NCI-H748 (cell line): ENCODE results near the gene HMGCL.
A peak's percentile ranks its signal among the peaks of the same experiment; 100 is the strongest.
"Not testable (repeated sequence)": the region's sequence is repeated elsewhere in the genome, so short reads cannot be mapped to it uniquely, and the experiment has no call there.

Experiments
- DNase-seq: peaks from one replicate; lab custom pipeline; 2025; ENCODE audit not compliant: unreplicated experiment; lab: John Stamatoyannopoulos, UW

Gene HMGCL

DNA sequence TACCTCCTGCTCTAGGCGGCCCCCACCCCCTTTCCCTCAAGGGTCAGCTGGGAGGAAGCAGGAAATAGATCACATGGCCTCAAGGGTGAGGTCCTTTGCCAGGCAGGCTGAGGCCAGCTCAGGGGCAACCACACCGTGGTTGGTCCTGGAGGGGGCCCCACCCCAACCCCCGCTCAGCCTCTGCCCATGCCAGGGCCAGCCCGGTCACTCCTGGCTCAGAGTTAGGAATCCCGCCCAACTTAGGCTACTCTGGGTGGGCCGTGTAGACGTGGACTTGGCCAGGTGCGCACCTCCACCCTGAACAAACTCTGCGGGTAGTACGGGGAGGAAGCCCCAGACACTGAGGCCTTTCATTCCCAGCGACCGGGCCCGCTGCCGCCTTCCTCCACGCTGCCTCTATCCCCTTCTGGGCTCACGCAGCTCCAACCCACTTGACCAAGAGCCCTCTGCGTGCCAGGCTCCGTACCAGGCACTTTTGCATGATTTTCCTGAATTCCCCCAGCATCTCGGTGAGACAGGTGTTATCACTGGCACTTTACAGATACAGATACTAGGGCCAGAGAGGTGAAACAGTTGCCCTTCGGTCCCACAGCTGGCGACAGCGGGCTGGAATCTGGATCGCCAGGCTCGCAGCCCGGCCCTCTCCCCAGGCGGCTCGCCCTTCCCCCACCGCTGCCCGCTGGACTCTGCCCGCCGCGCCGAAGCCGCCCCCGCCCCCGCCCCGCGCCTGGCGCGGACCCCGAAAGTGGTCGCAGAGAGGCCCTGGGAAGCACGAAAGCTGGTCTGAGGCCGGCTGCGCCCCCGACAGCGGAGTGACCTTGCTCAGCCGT lies 25.4 kb downstream of the HMGCL start:
- peak; percentile 40 for DNase-seq

DNA sequence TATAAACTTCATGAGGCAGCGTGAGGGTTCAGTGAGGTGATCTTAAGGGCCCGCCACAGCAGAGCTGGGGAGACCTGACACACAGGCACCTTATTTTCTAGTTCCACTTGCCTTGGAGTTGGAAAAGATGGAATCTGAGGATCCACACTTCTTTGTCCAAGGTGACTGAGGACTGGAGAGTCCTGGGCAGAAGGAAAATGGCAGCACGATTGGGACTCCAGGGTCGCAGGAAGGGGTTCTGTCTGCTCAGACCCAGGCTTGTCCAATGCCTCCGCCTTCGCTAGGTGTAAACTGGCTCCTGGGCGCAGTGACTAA lies 26.0 kb downstream of the HMGCL start:
- DNase-seq, result no peak

DNA sequence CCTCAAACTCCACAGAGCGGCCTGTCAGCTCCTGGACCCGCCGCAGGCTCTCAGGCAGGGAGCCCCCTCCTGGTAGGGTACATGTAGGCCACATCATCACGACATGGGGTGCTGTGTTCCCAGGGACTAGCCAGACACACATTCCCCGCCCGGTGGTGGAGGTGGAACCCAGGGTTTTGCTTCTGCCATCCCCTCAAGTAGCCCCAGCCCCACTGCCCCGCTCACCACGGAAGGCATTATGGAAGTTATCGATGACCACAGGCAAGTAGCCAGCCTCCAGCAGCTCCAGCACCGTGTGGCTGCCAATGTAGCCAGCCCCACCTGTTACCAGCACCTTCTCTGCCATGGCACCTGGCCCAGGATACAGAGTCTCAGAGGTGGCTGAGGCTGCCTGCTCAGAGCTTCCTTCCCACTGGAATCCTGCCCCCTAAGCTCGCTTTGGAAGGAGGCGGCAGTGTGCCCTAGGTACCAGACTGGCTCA lies 26.5 kb downstream of the HMGCL start:
- no peak for DNase-seq

DNA sequence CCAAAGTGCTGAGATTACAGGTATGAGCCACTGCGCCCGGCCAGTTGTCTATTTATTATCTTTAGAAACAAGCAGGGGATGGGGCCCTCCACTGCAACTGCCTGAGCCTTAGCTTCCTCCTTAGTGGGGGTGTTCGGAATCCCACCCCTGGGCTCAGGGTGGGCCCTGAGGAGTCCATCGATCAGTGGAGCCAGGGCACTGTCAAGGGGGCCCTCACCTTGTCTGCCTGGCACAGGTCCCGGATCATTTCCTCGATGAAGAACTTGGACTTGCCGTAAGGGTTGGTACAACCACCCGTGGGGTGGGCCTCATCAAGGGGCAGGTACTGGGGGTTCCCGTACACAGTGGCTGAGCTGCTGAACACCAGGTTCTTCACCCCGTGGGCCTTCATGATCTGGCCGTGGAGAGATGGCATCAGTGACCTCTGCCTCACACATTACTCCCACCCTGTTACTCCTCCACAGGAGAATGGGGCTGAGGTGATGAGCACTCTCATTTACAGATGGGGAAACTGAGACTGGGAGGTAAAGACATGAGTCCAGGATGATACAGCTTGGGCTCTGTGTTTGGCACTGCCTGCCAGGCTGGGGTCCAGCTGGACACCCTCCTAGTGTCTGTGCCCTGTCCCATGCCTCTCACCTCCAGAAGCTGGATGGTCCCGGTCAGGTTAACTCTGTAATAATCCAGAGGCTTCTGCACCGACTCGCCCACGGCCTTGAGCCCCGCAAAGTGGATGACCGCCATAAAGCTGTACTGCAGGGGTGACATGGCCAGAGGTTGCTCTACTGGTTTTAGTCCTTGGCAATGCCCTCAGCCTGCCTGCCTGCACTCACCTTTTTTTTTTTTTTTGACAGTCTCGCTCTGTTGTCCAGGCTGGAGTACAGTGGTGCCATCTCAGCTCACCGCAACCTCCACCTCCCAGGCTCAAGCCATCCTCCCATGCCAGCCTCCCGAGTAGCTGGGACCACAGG lies 27.5 kb downstream of the HMGCL start:
- DNase-seq, result no peak

DNA sequence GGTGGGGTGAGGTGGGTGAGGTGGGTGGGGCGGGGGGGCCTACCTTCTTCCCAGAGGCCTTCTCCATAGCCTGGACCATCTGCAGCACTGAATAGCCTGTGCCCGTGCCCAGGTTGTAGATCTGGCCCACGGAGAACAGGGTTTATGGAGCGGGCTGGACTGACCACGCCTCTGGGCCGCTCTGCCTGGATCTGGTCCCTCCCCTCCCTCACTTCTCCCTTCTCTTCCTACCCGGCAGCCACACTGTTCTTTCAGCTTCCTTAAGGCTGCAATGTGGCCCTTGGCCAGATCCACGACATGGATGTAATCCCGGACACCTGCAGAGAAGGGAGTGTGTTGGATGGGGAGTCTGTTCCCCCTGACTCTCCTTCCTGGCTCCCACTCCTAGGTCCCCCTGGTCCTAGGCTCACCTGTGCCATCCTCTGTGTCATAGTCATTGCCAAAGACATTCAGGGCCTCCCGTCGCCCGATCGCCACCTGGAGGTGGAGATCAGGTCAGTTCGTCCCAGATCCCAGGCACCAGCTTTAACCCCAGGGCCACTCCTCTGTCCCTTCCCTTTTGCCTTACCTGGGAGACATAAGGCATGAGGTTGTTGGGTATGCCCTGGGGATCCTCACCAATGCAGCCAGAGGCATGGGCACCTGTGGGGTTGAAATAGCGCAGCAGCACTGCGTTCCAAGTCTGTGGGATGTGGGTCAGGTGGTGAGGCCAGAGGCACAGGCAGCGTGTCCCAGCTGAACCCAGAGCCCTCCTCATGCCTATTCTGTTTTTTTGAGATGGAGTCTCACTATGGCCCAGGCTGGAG lies 28.6 kb downstream of the HMGCL start:
- no peak for DNase-seq

DNA sequence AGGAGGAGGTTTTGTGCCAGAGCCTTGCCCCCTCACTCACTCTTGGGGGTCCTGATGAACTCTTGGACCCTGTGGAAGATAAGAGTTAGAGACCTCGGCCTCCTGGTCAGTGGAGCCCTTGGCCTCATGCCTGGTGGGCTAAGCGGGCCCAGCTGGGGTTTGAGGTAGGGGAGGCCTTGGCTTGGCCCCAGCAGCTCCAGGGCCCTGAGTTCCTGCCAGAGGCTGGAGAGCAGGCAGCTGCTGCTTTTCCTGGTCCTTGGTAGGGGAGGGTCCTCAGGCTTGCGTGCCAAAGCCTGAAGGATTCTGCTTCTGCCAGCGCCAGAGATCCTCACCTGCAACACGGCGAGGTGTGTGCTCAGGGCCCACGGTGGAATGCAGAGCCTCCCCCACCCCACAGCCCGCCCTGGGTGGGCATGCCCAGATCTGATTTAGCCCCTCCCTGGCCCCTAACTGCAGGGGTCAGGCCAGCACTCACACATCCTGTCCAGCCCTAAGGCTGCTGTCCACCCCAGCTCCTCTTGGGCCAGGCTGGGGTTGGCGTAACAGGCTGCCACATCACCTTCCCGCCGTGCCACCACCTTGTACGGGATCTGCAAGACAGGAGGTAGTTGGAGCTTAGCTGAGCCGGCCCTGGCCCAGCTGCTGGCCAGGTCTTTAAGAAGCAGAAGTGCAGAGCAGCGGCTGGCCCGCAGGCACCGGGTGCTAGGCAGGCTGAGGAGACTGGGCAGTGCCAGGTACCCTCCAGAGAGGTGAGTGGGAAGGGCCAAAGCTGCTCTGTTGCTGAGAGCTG lies 29.4 kb downstream of the HMGCL start:
- no peak for DNase-seq

DNA sequence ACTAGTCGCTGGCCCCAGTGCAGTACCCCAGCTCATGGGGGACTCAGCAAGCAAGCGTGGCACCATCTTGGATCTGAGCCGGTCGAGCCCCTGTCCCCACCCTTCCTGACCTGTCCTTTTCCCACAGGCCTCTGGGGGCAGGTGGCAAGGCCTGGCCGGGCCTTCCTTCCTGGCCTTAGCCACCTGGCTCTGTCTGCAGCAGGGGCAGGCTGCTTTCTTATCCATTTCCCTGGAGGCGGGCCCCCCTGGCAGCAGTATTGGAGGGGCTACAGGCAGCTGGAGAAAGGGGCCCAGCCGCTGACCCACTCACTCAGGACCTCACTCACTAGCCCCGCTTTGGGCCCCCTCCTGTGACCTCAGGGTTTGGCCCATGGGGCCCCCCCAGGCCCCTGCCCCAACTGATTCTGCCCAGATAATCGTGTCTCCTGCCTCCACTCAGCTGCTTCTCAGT lies 30.5 kb downstream of the HMGCL start:
- not testable (repeated sequence) for DNase-seq

DNA sequence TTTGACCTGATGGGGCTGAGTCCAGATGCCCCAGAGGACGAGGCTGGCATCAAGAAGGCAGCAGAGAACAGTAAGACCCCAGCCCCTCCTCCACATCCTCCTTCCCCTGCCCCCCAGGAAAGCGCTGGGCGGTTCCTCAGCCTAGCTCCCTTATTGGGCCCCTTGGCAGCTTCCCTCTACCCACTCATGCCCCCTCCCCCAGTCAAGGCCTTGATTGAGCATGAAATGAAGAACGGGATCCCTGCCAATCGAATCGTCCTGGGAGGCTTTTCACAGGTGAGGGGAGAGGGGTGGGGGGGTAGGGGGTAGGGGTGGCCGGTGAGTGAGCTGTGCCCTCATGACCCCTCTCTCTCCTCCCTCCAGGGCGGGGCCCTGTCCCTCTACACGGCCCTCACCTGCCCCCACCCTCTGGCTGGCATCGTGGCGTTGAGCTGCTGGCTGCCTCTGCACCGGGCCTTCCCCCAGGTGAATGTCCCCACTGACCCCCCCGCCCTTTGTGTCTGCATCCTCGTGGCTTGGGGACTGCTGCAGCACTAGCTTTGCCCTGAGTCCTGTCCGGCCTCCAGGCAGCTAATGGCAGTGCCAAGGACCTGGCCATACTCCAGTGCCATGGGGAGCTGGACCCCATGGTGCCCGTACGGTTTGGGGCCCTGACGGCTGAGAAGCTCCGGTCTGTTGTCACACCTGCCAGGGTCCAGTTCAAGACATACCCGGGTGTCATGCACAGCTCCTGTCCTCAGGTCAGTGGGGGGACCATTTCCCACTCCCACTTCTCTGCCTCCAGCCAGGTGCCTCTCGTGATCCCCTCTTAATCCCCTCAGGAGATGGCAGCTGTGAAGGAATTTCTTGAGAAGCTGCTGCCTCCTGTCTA lies 31.1 kb downstream of the HMGCL start:
- no peak for DNase-seq

DNA sequence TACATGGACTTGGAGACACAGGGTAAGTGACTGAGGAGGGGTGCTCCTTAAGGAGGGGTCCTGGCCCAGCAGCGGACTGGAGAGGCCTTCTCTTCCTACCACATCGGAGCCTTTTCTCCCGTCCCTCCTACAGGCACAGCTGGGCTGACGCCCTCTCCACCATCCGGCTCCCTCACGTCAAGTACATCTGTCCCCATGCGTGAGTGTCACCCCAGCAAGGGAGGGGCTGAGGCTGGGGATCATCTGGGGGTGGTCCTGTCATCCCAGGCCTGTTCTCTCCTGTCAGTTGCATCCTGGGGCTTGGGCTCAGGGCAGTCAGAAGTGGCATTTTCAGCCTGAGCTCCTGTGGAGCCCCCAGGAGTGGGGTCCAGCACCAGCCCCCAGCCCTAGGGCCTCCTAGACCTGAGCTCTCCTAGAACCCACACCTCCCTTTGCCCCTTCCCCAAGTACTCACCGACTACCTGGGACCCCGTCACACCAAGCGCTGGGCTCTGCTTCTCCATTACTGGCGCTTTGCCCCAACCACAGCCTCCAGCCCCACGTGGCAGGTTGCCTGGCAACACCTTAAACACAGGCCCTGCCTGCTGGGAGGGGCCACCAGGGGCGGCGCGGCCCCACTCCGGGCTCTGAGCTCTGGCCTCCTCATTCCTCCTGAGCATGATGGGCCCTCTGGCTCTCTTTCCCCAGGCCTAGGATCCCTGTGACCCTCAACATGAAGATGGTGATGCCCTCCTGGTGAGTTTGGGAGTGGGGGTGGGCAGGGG lies 32.0 kb downstream of the HMGCL start:
- no peak for DNase-seq

DNA sequence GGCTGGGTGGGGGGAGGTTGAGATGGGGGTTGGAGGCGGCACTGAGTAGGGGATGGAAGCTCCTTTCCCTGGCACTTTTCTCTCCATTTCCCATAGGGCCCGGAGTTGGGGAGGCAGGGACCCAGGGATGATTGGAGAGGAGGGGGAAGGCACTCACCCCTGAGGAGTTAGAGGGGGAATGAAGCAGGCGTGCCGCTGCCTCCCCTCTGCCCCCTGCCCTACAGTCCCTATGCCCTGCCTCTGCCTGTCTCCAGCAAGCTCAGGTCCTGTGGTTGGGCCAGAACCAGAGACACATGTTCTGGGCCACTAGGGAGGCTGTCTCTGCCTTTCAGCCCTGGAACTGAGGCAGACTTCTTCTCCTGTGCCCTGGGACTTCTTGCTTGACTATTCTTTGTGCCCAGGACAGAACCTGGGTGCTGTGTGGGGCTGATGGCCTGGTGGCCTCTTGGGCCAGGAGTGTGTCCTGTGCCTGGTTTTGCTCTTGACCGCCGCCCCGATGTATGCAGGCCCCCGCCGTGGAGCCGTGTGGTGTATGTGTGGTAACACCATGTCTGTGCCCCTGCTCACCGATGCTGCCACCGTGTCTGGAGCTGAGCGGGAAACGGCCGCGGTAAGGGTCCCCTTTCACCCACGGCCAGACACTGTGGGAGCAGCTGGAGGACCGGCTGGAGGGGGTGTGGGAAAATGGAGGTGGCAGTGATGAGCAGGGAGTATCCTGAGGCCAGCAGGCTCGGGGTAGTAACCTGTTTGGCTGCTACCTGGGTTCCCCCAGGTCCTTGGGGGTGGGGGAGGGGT lies 32.9 kb downstream of the HMGCL start:
- no peak for DNase-seq

DNA sequence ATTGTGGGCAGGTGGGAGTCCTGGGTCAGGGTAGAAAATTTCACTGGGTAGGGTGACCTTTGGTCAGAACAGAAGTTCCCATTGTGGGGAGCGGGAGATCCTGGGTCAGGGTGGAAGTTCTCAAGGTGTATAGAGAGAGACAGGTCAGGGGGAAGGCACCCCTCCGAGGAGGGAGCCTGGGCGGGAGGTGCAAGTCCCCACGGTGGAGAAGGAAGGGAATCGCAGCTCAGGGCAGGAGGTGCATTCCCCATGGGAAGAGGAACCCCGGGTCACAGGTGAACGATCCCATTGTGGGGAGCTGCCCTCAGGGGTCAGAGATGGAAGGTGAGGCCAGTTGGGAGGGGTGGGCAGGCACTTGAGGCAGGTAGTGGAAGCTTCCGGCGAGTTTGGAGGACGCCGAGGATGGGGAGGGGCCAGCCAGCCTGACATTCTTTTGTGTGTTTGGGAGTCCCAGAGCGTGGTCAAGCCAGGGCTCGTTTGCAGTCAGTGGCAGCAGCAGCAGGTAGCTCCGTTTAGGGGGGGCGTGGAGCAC lies 33.6 kb downstream of the HMGCL start:
- peak; percentile 29 for DNase-seq

DNA sequence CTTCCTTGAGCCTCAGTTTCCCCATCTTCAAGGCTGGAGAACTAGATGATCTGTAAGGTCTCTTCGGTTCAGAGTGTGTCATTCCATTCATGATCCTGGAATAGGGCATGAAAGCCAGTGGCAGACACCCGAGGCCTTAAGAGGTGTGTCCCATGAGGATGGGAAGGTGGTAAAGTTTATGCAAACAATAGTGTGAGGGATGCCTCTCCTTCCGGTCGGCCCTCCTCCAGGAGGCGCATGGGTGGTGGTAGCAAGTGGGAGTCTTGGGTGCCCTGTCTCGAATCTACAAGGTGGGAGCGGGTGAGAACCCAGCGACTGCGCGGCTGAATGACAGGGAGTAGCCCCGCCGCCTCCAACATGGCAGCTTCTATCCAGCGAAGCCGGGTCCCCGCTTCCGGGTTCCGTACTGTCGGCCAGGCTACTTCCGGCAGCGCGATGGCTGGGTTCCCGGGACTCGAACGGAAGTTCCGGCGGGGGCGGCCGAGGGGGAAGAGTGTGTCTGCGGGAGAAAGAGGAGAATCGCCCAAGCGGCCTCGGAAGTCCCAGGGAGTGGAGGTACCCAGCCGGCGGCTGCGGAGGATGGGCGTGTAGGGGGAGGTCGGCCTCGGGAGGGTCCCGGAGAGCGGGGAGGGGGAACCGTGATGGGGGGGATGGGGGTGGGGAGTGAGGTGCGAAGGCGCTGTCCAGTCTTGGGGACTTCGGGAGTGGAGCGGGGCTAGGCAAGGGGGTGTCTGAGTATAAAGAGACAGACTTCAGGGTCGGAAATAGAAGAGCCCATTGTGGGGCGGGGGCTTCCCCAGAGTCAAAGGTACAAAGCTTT lies 34.3 kb downstream of the HMGCL start, which contains the start of gene LYPLA2:
Gene LYPLA2 (plus strand): TSS at position 450 of the 820 bp plus-strand sequence. CDS start 1,538 bp downstream, outside the sequence.
- peak; percentile 84 for DNase-seq

DNA sequence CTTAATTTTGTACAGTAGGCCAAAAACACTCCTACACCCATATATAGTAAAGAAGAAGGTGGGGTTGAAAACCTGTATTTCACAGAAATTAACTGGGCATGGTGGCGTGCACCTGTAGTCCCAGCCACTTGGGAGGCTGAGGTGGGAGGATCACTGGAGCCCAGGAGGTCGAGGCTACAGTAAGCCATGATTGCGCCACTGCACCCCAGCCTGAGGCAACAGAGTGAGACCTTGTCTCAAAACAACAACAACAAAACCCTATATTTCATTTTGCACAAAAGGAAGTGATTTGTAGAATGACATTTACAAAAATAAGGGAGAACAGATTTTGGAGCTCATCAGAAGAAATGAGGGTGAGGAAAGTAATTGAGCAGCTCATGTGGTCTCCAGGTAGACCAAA lies 36.5 kb downstream of the HMGCL start:
- DNase-seq, result no peak

DNA sequence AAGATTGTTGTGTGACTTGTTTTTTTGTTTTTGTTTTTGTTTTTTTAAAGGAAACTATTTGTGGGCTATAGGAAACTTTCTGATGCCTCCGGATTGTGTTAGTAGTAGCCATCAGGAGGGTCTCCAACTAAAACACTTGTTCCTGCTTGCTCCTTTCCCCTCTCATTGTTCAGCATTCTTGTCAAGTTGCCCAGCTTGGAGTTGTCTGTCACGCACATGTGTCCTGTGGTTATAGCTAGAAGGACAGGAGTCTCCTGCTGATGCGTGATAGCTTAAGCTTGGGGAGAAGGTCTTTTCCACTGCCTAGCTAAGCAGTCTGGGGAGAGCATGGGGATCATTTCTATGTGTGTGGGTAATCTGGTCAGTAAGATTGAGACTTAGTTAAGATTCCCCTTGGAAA lies 37.5 kb downstream of the HMGCL start:
- no peak for DNase-seq

DNA sequence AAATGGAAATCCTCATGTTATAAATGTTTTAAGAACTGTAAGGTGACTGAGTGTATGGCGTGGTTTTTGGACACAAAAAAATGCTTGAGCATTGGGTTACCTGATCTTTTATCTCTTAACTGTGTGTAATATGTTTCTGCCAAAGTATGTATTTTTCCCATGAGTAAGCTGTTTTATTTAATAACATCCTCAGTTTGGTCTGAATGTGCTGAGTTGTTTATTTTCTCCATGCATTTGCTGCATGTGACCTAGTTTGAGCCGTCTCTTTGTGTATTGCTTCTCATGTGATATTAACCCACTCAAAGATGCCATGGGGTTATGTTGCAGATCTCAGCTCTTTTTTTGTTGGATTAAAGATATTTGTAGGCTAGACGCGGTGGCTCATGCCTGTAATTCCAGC lies 40.4 kb downstream of the HMGCL start:
- DNase-seq, result no peak

DNA sequence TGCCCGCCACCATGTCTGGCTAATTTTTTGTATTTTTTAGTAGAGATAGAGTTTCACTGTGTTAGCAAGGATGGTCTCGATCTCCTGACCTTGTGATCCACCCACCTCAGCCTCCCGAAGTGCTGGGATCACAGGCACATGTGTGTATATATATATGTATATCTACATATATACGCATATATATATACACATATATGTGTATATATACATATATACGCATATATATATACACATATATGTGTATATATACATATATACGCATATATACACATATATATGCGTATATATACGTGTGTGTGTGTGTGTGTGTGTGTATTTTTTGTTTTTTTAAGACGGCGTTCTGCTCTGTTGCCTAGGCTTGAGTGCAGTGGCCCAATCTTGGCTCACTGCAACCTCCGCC lies 42.1 kb downstream of the HMGCL start:
- DNase-seq, result not testable (repeated sequence)
